HUES48 (cell line): ENCODE results near the gene ZCWPW1.
A peak's percentile ranks its signal among the peaks of the same experiment; 100 is the strongest.

Source experiments
- H3K27ac ChIP-seq: one replicate; pipeline ENCODE4 v1.7.0; 2013; ENCODE audit warnings: low read depth, low read length, inconsistent platforms
- H3K27me3 ChIP-seq: 2 replicates; pipeline ENCODE4 v1.6.1; 2013; ENCODE audit warnings: mild to moderate bottlenecking, low read length; ENCODE audit not compliant: control insufficient read depth, insufficient read depth
- H3K36me3 ChIP-seq: 2 replicates; pipeline ENCODE4 v1.6.1; 2013; ENCODE audit warnings: low read length; ENCODE audit not compliant: control insufficient read depth, insufficient read depth
- H3K4me1 ChIP-seq: 2 replicates; pipeline ENCODE4 v1.6.1; 2013; ENCODE audit warnings: mild to moderate bottlenecking, low read length; ENCODE audit not compliant: control insufficient read depth, insufficient read depth
- H3K4me3 ChIP-seq: 2 replicates; pipeline ENCODE4 v1.5.1; 2013; ENCODE audit warnings: mild to moderate bottlenecking, low read depth, low read length
- H3K9ac ChIP-seq: 2 replicates; pipeline ENCODE4 v1.6.1; 2013; ENCODE audit warnings: mild to moderate bottlenecking, low read depth, low read length, moderate library complexity
- H3K9me3 ChIP-seq: 2 replicates; pipeline ENCODE4 v1.6.1; 2013; ENCODE audit warnings: low read length; ENCODE audit not compliant: control insufficient read depth, insufficient read depth

The ZCWPW1 gene

DNA sequence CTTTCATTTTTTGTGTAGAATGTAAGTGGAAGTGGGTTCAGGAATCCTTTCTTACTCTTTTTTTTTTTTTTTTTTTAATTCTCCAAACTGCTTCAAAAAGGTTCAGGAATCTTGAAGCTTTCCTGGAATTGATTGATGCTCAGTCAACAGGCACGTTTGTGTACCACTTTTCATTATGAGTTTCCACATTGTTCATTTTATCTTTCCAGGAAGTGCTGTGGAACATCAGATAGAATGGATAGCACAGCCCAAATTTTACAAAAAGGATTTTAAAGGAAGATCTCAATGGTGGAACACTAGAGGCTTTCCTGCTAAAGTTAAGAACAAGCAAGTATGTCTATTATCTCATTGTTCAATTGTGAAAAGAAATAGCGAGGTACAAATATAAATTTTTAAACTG lies 9.7 kb upstream of the ZCWPW1 start:
- Histone ChIP-seq H3K9ac (no peak overlapping the region), H3K4me3 (no peak overlapping the region), H3K27me3 (no peaks in the 10 kb centered on the region), H3K9me3 (no peaks in the 10 kb centered on the region), H3K4me1 (no peaks in the 10 kb centered on the region), H3K36me3 (peaks cover 18% of the 10 kb centered on the region), H3K27ac (no peak overlapping the region)

- H3K36me3 ChIP-seq = peaks cover 25% of the 10 kb centered on the region
- no peaks in the 10 kb centered on the region for H3K27me3 ChIP-seq
- no peaks in the 10 kb centered on the region for H3K9me3 ChIP-seq
- no peak overlapping the region for H3K4me3 ChIP-seq
- H3K9ac ChIP-seq = no peak overlapping the region
- H3K4me1 ChIP-seq = no peaks in the 10 kb centered on the region
- H3K27ac ChIP-seq = no peak overlapping the region
These were observed 8.9 kb upstream of the ZCWPW1 start for GRCh38 chr7:100437150-100438100.

GRCh38 chr7:100435401-100436304 lies 7.2 kb upstream of the ZCWPW1 start:
- Histone ChIP-seq H3K9ac (peak overlapping the region; percentile 90), H3K27ac (peak overlapping the region; percentile 94), H3K27me3 (no peaks in the 10 kb centered on the region), H3K9me3 (no peaks in the 10 kb centered on the region), H3K4me3 (peak overlapping the region; percentile 85), H3K36me3 (peaks cover 42% of the 10 kb centered on the region), H3K4me1 (peaks cover 11% of the 10 kb centered on the region)

GRCh38 chr7:100434297-100435144 lies 6.0 kb upstream of the ZCWPW1 start:
- no peaks in the 10 kb centered on the region for H3K27me3 ChIP-seq
- H3K36me3 ChIP-seq = peaks cover 42% of the 10 kb centered on the region
- H3K9me3 ChIP-seq = no peaks in the 10 kb centered on the region
- peaks cover 14% of the 10 kb centered on the region for H3K4me1 ChIP-seq
- H3K27ac ChIP-seq = peak overlapping the region; percentile 94
- no peak overlapping the region for H3K9ac ChIP-seq
- peak overlapping the region; percentile 85 for H3K4me3 ChIP-seq

- H3K9ac ChIP-seq = no peak overlapping the region
- H3K27ac ChIP-seq = peak overlapping the region; percentile 26
- H3K36me3 ChIP-seq = peaks cover 42% of the 10 kb centered on the region
These were observed 5.2 kb upstream of the ZCWPW1 start for GRCh38 chr7:100433592-100434296.

DNA sequence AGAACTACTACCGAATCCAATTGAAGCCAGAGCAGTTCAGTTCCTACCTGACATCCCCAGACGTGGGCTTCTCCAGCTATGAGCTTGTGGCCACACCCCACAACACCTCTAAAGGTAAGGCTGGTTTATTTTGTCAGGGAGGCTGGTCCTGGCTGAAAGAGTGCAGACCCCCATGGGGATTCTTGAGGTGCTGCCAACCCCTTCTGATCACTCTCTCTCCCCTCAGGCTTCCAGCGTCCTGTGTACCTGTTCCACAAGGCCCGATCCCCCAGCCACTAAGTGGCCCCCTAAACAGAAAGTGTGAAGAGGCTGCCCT lies 4.7 kb upstream of the ZCWPW1 start:
- no peak overlapping the region for H3K4me3 ChIP-seq
- no peaks in the 10 kb centered on the region for H3K27me3 ChIP-seq
- H3K27ac ChIP-seq = no peak overlapping the region
- H3K36me3 ChIP-seq = peaks cover 42% of the 10 kb centered on the region
- H3K9me3 ChIP-seq = no peaks in the 10 kb centered on the region
- H3K9ac ChIP-seq = no peak overlapping the region
- H3K4me1 ChIP-seq = peaks cover 14% of the 10 kb centered on the region

More at GRCh38 chr7:100433592-100434296, 5.2 kb upstream of the ZCWPW1 start:
- no peaks in the 10 kb centered on the region for H3K27me3 ChIP-seq
- H3K9me3 ChIP-seq = no peaks in the 10 kb centered on the region
- peaks cover 14% of the 10 kb centered on the region for H3K4me1 ChIP-seq
- no peak overlapping the region for H3K4me3 ChIP-seq

DNA sequence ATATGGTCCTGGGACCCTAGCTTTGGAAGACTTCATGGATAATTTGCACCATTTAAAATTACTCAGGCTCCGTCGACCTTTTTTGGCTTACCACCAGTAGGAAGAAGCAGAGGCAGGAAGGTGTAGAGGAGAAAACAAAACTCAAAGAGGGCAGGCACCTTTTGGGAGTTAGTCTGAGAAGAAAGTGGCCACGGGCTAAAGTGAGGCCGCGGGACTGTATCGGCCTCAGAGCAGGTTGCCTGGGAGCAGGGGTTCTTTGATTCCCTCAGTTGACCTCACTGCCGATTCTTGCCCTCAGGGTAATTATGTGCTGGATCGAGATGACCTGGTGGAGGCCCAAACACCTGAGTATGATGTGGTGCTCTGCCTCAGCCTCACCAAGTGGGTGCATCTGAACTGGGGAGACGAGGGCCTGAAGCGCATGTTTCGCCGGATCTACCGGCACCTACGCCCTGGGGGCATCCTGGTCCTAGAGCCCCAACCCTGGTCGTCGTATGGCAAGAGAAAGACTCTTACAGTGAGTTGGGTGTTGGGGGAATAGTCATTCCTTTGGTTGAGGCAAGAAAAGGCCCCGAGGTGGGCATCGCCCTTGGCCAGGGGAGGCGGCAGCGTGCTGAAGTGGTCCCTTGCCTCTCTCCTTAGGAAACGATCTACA lies 4.2 kb upstream of the ZCWPW1 start:
- H3K27me3 ChIP-seq = peaks cover 3% of the 10 kb centered on the region; the same call in 1 of the 2 replicates
- H3K9me3 ChIP-seq = no peaks in the 10 kb centered on the region
- H3K9ac ChIP-seq = no peak overlapping the region
- H3K27ac ChIP-seq = no peak overlapping the region
- H3K4me3 ChIP-seq = no peak overlapping the region
- H3K36me3 ChIP-seq = peaks cover 42% of the 10 kb centered on the region
- peaks cover 14% of the 10 kb centered on the region for H3K4me1 ChIP-seq

GRCh38 chr7:100432053-100432452 lies 3.5 kb upstream of the ZCWPW1 start:
- Histone ChIP-seq H3K27ac (no peak overlapping the region), H3K4me3 (no peak overlapping the region; the same call in 1 of the 2 replicates), H3K9ac (no peak overlapping the region), H3K27me3 (peaks cover 7% of the 10 kb centered on the region), H3K36me3 (peaks cover 42% of the 10 kb centered on the region), H3K4me1 (peaks cover 14% of the 10 kb centered on the region), H3K9me3 (no peaks in the 10 kb centered on the region)

GRCh38 chr7:100431286-100431735 lies 2.8 kb upstream of the ZCWPW1 start:
- Histone ChIP-seq H3K27ac (peak overlapping the region; percentile 100), H3K9ac (no peak overlapping the region), H3K4me1 (peaks cover 14% of the 10 kb centered on the region)

More at GRCh38 chr7:100431286-100431735, 2.8 kb upstream of the ZCWPW1 start:
- Histone ChIP-seq H3K27me3 (peaks cover 7% of the 10 kb centered on the region), H3K36me3 (peaks cover 42% of the 10 kb centered on the region), H3K4me3 (no peak overlapping the region), H3K9me3 (no peaks in the 10 kb centered on the region)
